Activated T-helper 1 cell treated with anti-CD3 and anti-CD28 coated beads, Interleukin-12 subunit alpha, Interleukin-12 subunit beta, Interleukin-2, Interleukin-4 antibody, amounts not matched to agents 30 ng/mL and 10 ng/mL and 1 ng/mL, durations not matched to agents 14 hours and 24 hours and 36 hours (primary cell): ENCODE measurements around the gene DOCK1. TPM values are rescaled to one million over a fixed set of nuclear protein-coding genes. Genes with fewer than 3 reads are reported as not detected.

Experiments used
- DNase-seq: peaks from one replicate; pipeline ENCODE4 v3.0.0; 2021; ENCODE audit warnings: low spot score
- H3K27ac Mint-ChIP-seq: one replicate; pipeline ENCODE4 v1.8.0; 2021; ENCODE audit warnings: mild to moderate bottlenecking, mixed read lengths
- H3K27me3 Mint-ChIP-seq: one replicate; pipeline ENCODE4 v1.8.0; 2022; ENCODE audit warnings: mild to moderate bottlenecking, moderate library complexity, mixed read lengths; ENCODE audit not compliant: insufficient read depth
- H3K36me3 Mint-ChIP-seq: one replicate; pipeline ENCODE4 v1.8.0; 2021; ENCODE audit warnings: low read depth, mixed read lengths
- H3K4me1 Mint-ChIP-seq: one replicate; pipeline ENCODE4 v1.8.0; 2021; ENCODE audit warnings: low read depth, mixed read lengths
- H3K4me3 Mint-ChIP-seq: one replicate; pipeline ENCODE4 v1.8.0; 2021; ENCODE audit warnings: mild to moderate bottlenecking, moderate library complexity, mixed read lengths
- H3K9me3 Mint-ChIP-seq: one replicate; pipeline ENCODE4 v1.8.0; 2021; ENCODE audit warnings: mixed read lengths
- intact Hi-C: fragments of 100-400 bp; cut with micrococcal nuclease; formaldehyde crosslinking; loops from one replicate; pipeline ENCODE4 v1.15.1; 2024
- total RNA-seq: library from RNA; stranded (reverse); gene quantifications from 2 replicates; pipeline ENCODE4 v1.2.3, GENCODE V29; 2022

The DOCK1 gene
- total RNA-seq, 1 donor from 2014 or later: 0.75 TPM

GRCh38 chr10:127459918-127460317 lies 554.7 kb downstream of the DOCK1 start:
- Mint-ChIP-seq H3K4me1 (no peaks in the 10 kb centered on the region), H3K27ac (no peak overlapping the region), H3K9me3 (peaks cover 5% of the 10 kb centered on the region), H3K36me3 (no peaks in the 10 kb centered on the region), H3K27me3 (no peaks in the 10 kb centered on the region), H3K4me3 (no peak overlapping the region)
- DNase-seq: no peak
- intact Hi-C loops: no loop called here

- Mint-ChIP-seq H3K36me3 (no peaks in the 10 kb centered on the region), H3K27me3 (no peaks in the 10 kb centered on the region), H3K4me3 (no peak overlapping the region), H3K27ac (no peak overlapping the region), H3K9me3 (peaks cover 5% of the 10 kb centered on the region), H3K4me1 (no peaks in the 10 kb centered on the region)
- DNase-seq: no peak
- intact Hi-C loops: no loop called here
Observed at GRCh38 chr10:127462643-127463295, 557.5 kb downstream of the DOCK1 start.

- peaks cover under 1% of the 10 kb centered on the region for H3K9me3 Mint-ChIP-seq
- H3K27ac Mint-ChIP-seq: no peak overlapping the region
- H3K36me3 Mint-ChIP-seq: no peaks in the 10 kb centered on the region
- H3K4me3 Mint-ChIP-seq: no peak overlapping the region
- no peaks in the 10 kb centered on the region for H3K27me3 Mint-ChIP-seq
- no peaks in the 10 kb centered on the region for H3K4me1 Mint-ChIP-seq
- no peak for DNase-seq
- intact Hi-C loops: no loop called here
Observed at GRCh38 chr10:127463548-127463947, 558.3 kb downstream of the DOCK1 start.

- Mint-ChIP-seq H3K27me3 (no peaks in the 10 kb centered on the region), H3K4me1 (no peaks in the 10 kb centered on the region), H3K36me3 (no peaks in the 10 kb centered on the region), H3K27ac (no peak overlapping the region), H3K4me3 (no peak overlapping the region), H3K9me3 (no peaks in the 10 kb centered on the region)
- intact Hi-C loops: no loop called here
- no peak for DNase-seq
Observed at GRCh38 chr10:127464561-127464960, 559.3 kb downstream of the DOCK1 start.

GRCh38 chr10:127467811-127468210 lies 562.6 kb downstream of the DOCK1 start:
- Mint-ChIP-seq H3K36me3 (no peaks in the 10 kb centered on the region), H3K4me1 (no peaks in the 10 kb centered on the region), H3K4me3 (no peak overlapping the region), H3K9me3 (no peaks in the 10 kb centered on the region), H3K27ac (no peak overlapping the region), H3K27me3 (no peaks in the 10 kb centered on the region)
- intact Hi-C loops: no loop called here
- no peak for DNase-seq

GRCh38 chr10:127468632-127469031 lies 563.4 kb downstream of the DOCK1 start:
- no peak overlapping the region for H3K27ac Mint-ChIP-seq
- intact Hi-C loops: no loop called here
- H3K9me3 Mint-ChIP-seq: no peaks in the 10 kb centered on the region
- DNase-seq: no peak
- H3K4me1 Mint-ChIP-seq: no peaks in the 10 kb centered on the region
- H3K36me3 Mint-ChIP-seq: no peaks in the 10 kb centered on the region
- H3K27me3 Mint-ChIP-seq: no peaks in the 10 kb centered on the region
- no peak overlapping the region for H3K4me3 Mint-ChIP-seq

GRCh38 chr10:127470911-127471310 lies 565.7 kb downstream of the DOCK1 start:
- Mint-ChIP-seq H3K27ac (no peak overlapping the region), H3K4me1 (no peaks in the 10 kb centered on the region), H3K36me3 (no peaks in the 10 kb centered on the region), H3K9me3 (no peaks in the 10 kb centered on the region), H3K27me3 (no peaks in the 10 kb centered on the region), H3K4me3 (no peak overlapping the region)
- intact Hi-C loops: no loop called here
- DNase-seq: no peak

- no peaks in the 10 kb centered on the region for H3K27me3 Mint-ChIP-seq
- H3K4me3 Mint-ChIP-seq: no peak overlapping the region
- intact Hi-C loops: no loop called here
- H3K36me3 Mint-ChIP-seq: no peaks in the 10 kb centered on the region
- no peak overlapping the region for H3K27ac Mint-ChIP-seq
- H3K4me1 Mint-ChIP-seq: no peaks in the 10 kb centered on the region
- no peak for DNase-seq
- no peaks in the 10 kb centered on the region for H3K9me3 Mint-ChIP-seq
Observed at GRCh38 chr10:127472976-127473375, 567.7 kb downstream of the DOCK1 start.

- Mint-ChIP-seq H3K4me3 (no peak overlapping the region), H3K9me3 (no peaks in the 10 kb centered on the region), H3K27me3 (no peaks in the 10 kb centered on the region), H3K4me1 (no peaks in the 10 kb centered on the region), H3K36me3 (no peaks in the 10 kb centered on the region), H3K27ac (no peak overlapping the region)
- DNase-seq: no peak
- intact Hi-C loops: no loop called here
Observed at GRCh38 chr10:127474501-127474900, 569.3 kb downstream of the DOCK1 start.

GRCh38 chr10:127485153-127485857 lies 580.1 kb downstream of the DOCK1 start:
- Mint-ChIP-seq H3K4me1 (no peaks in the 10 kb centered on the region), H3K27ac (no peak overlapping the region), H3K4me3 (no peak overlapping the region), H3K36me3 (no peaks in the 10 kb centered on the region), H3K9me3 (no peaks in the 10 kb centered on the region), H3K27me3 (no peaks in the 10 kb centered on the region)
- intact Hi-C loops: no loop called here
- no peak for DNase-seq

- no peak for DNase-seq
- H3K4me3 Mint-ChIP-seq: no peak overlapping the region
- no peaks in the 10 kb centered on the region for H3K36me3 Mint-ChIP-seq
- no peaks in the 10 kb centered on the region for H3K27me3 Mint-ChIP-seq
- no peaks in the 10 kb centered on the region for H3K4me1 Mint-ChIP-seq
- no peak overlapping the region for H3K27ac Mint-ChIP-seq
- no peaks in the 10 kb centered on the region for H3K9me3 Mint-ChIP-seq
- intact Hi-C loops: no loop called here
Observed at GRCh38 chr10:127486355-127486754, 581.1 kb downstream of the DOCK1 start.

- H3K27me3 Mint-ChIP-seq: no peaks in the 10 kb centered on the region
- intact Hi-C loops: no loop called here
- H3K4me3 Mint-ChIP-seq: no peak overlapping the region
- H3K9me3 Mint-ChIP-seq: no peaks in the 10 kb centered on the region
- H3K4me1 Mint-ChIP-seq: no peaks in the 10 kb centered on the region
- no peak overlapping the region for H3K27ac Mint-ChIP-seq
- DNase-seq: no peak
- H3K36me3 Mint-ChIP-seq: no peaks in the 10 kb centered on the region
Observed at GRCh38 chr10:127492607-127493250, 587.5 kb downstream of the DOCK1 start.

GRCh38 chr10:127496035-127496434 lies 590.8 kb downstream of the DOCK1 start:
- H3K27me3 Mint-ChIP-seq: no peaks in the 10 kb centered on the region
- no peaks in the 10 kb centered on the region for H3K4me1 Mint-ChIP-seq
- no peak for DNase-seq
- no peaks in the 10 kb centered on the region for H3K9me3 Mint-ChIP-seq
- intact Hi-C loops: no loop called here
- no peaks in the 10 kb centered on the region for H3K36me3 Mint-ChIP-seq
- H3K27ac Mint-ChIP-seq: no peak overlapping the region
- H3K4me3 Mint-ChIP-seq: no peak overlapping the region
